K562 (cell line): Measurements from ENCODE around the gene MARS1. TPM values are rescaled to one million over a fixed set of nuclear protein-coding genes. Genes with fewer than 3 reads are reported as not detected.

ENCODE experiments used
- ATAC-seq: fragments of 200-7000 bp; cut with Tn5 transposase; 3 replicates; pipeline ENCODE4 v1.9.1; 2020; ENCODE audit warnings: moderate library complexity
- BruUV-seq: library from RNA; stranded (reverse); fragments of 400-500 nt; replicated peaks from 2 replicates; lab custom pipeline; 2021; lab: Mats Ljungman, UMichigan
- CTCF ChIA-PET: fragments of 300-600 bp; formaldehyde crosslinking; extraction: SDS; loops from one replicate; lab custom pipeline; 2021; ENCODE audit warnings: low intra/inter-chr PET ratio; lab: Yijun Ruan, JAX
- POLR2A ChIA-PET: fragments of 300-600, 350-650 bp; sonication (Branson Sonifier 250); formaldehyde crosslinking; extraction: SDS; loops from one replicate; lab custom pipeline; 2021; ENCODE audit warnings: antibody characterized with exemption, inconsistent platforms; lab: Yijun Ruan, JAX
- DNase-seq, 4 experiments: peaks; one replicate each; pipeline versions ENCODE4 v3.0.0 to v3.0.0-alpha.2; 2011 to 2018; ENCODE audit warnings: low spot score in 3 of 4, mixed read lengths in 3 of 4; ENCODE audit errors: extremely low read depth in 1 of 4
- FAIRE-seq: peaks from 2 replicates; lab custom pipeline; 2011; peaks lifted over from hg19 to GRCh38; lab: Jason Lieb, UNC
- H2AFZ ChIP-seq: 2 replicates; pipeline ENCODE4 v1.6.0; 2011; ENCODE audit warnings: low read depth, low read length, control low read depth, inconsistent platforms
- H3K27ac ChIP-seq: fragments of 200-600 bp; 3 replicates; pipeline ENCODE4 v1.8.0; 2011; ENCODE audit warnings: low read depth, mild to moderate bottlenecking, control low read depth, inconsistent platforms, low read length, moderate library complexity, mixed read lengths; ENCODE audit errors: extremely low read depth
- H3K27me3 ChIP-seq, 2 experiments: fragments of 300-600 bp in 1 of 2; 2 replicates in 1 of 2; 3 replicates in 1 of 2; pipeline versions ENCODE4 v1.6.0 to v1.8.0; 2011; ENCODE audit warnings: inconsistent platforms in 2 of 2, low read length in 2 of 2, mild to moderate bottlenecking in 1 of 2, mixed read lengths in 1 of 2, moderate library complexity in 1 of 2; ENCODE audit not compliant: control insufficient read depth in 2 of 2, insufficient read depth in 2 of 2
- H3K36me3 ChIP-seq: fragments of 300-600 bp; 3 replicates; pipeline ENCODE4 v1.8.0; 2011; ENCODE audit warnings: mild to moderate bottlenecking, low read length, inconsistent platforms; ENCODE audit not compliant: control insufficient read depth, insufficient read depth
- H3K4me1 ChIP-seq, 2 experiments: fragments of 200-600 bp in 1 of 2; replicated peaks in 1 of 2; 2 replicates in 1 of 2; 3 replicates in 1 of 2; pipeline versions ENCODE4 v1.5.1 to v1.8.0; 2011; ENCODE audit warnings: inconsistent platforms in 2 of 2, low read length in 2 of 2, mild to moderate bottlenecking in 1 of 2, mixed read lengths in 1 of 2, moderate library complexity in 1 of 2; ENCODE audit not compliant: control insufficient read depth in 2 of 2, insufficient read depth in 2 of 2
- H3K4me2 ChIP-seq: 2 replicates; pipeline ENCODE4 v1.6.1; 2011; ENCODE audit warnings: low read length, control low read depth, inconsistent platforms, mixed read lengths; ENCODE audit not compliant: insufficient read depth
- H3K4me3 ChIP-seq: fragments of 200-600 bp; sonication (generic), shearing (Covaris generic); 2 replicates; pipeline ENCODE4 v1.5.1; 2016; ENCODE audit warnings: control low read depth, inconsistent platforms
- H3K79me2 ChIP-seq: fragments of 200-600 bp; 3 replicates; pipeline ENCODE4 v1.8.0; 2011; ENCODE audit warnings: low read length, inconsistent platforms; ENCODE audit not compliant: control insufficient read depth, insufficient read depth
- H3K9ac ChIP-seq, 2 experiments: 2 replicates each; pipeline versions ENCODE4 v1.6.0 to v1.6.1; 2011; ENCODE audit warnings: low read depth in 2 of 2, low read length in 2 of 2, control low read depth in 1 of 2, inconsistent platforms in 1 of 2, mild to moderate bottlenecking in 1 of 2, mixed read lengths in 1 of 2; ENCODE audit not compliant: insufficient read depth in 1 of 2
- H3K9me1 ChIP-seq: one replicate; pipeline ENCODE4 v1.6.0; 2011; ENCODE audit warnings: inconsistent platforms, mild to moderate bottlenecking, low read length, moderate library complexity; ENCODE audit not compliant: control insufficient read depth, insufficient read depth
- H3K9me3 ChIP-seq: replicated peaks from 2 replicates; pipeline ENCODE4 v1.5.1; 2011; ENCODE audit warnings: low read depth, low read length, inconsistent platforms; ENCODE audit not compliant: control insufficient read depth, insufficient read depth
- H4K20me1 ChIP-seq: replicated peaks from 2 replicates; pipeline ENCODE4 v1.6.1; 2011; ENCODE audit warnings: low read length, inconsistent platforms, mixed read lengths; ENCODE audit not compliant: control insufficient read depth, insufficient read depth
- ARID1B ChIP-seq: fragments of 450-650 bp; IDR thresholded peaks from 2 replicates; pipeline ENCODE4 v1.6.1; 2016; ENCODE audit warnings: antibody characterized with exemption, mild to moderate bottlenecking, inconsistent platforms
- CHD1 ChIP-seq: fragments of 200-600 bp; sonication (generic); IDR thresholded peaks from one replicate; pipeline ENCODE4 v1.6.1; 2012; ENCODE audit warnings: mild to moderate bottlenecking, moderate library complexity, low read length, inconsistent platforms
- DPF2 ChIP-seq: fragments of 450-650 bp; IDR thresholded peaks from 2 replicates; pipeline ENCODE4 v1.6.1; 2016
- HDAC8 ChIP-seq: fragments of 450-650 bp; IDR thresholded peaks from 2 replicates; pipeline ENCODE4 v1.6.1; 2016; ENCODE audit warnings: mild to moderate bottlenecking, missing genetic modification characterization, moderate library complexity, missing compliant biosample characterization
- KDM2B ChIP-seq: fragments of 250-450 bp; sonication (Bioruptor Pico); IDR thresholded peaks from 2 replicates; pipeline ENCODE4 v1.8.0; 2021; ENCODE audit warnings: mild to moderate bottlenecking, moderate library complexity
- L3MBTL2 ChIP-seq: fragments of 450-650 bp; IDR thresholded peaks from 2 replicates; pipeline ENCODE4 v1.6.1; 2016; ENCODE audit warnings: mild to moderate bottlenecking, moderate library complexity
- PKNOX1 ChIP-seq: fragments of 450-650 bp; IDR thresholded peaks from 2 replicates; pipeline ENCODE4 v1.6.1; 2016
- RCOR1 ChIP-seq, 2 experiments: IDR thresholded peaks; 2 replicates each; pipeline ENCODE4 v1.6.1; 2012; ENCODE audit warnings: low read depth in 2 of 2, low read length in 2 of 2, borderline replicate concordance in 1 of 2, improper control_type of control experiment in 1 of 2
- SMARCA5 ChIP-seq: fragments of 450-650 bp; IDR thresholded peaks from 2 replicates; pipeline ENCODE4 v1.6.1; 2016
- TFE3 ChIP-seq: fragments of 450-650 bp; formaldehyde crosslinking; IDR thresholded peaks from 2 replicates; pipeline ENCODE4 v1.4.0; 2020; ENCODE audit warnings: mild to moderate bottlenecking, mixed read lengths
- ZC3H8 ChIP-seq: fragments of 450-650 bp; IDR thresholded peaks from 2 replicates; pipeline ENCODE4 v1.6.1; 2017
- ZNF347 ChIP-seq: fragments of 450-650 bp; formaldehyde crosslinking; IDR thresholded peaks from 2 replicates; pipeline ENCODE4 v1.4.0; 2020; ENCODE audit warnings: low read depth, mild to moderate bottlenecking, moderate library complexity
- ZNF551 ChIP-seq: fragments of 250-450 bp; sonication (Bioruptor Pico); IDR thresholded peaks from 2 replicates; pipeline ENCODE4 v1.5.0; 2021; ENCODE audit warnings: mild to moderate bottlenecking, moderate library complexity
- ZNF766 ChIP-seq: fragments of 200-800 bp; sonication (Bioruptor generic); conservative IDR thresholded peaks from 2 replicates; pipeline ENCODE4 v1.6.1; 2016; ENCODE audit warnings: missing genetic modification characterization, missing compliant biosample characterization
- ZNF830 ChIP-seq: fragments of 250-450 bp; sonication (Bioruptor Pico); IDR thresholded peaks from 2 replicates; pipeline ENCODE4 v1.5.0; 2021; ENCODE audit warnings: mild to moderate bottlenecking
- ZZZ3 ChIP-seq: fragments of 450-650 bp; IDR thresholded peaks from 2 replicates; pipeline ENCODE4 v1.6.1; 2016; ENCODE audit warnings: antibody characterized with exemption, mild to moderate bottlenecking, moderate library complexity
- WGBS: fragments of 100-300 bp; shearing (Covaris generic); methylation state at CpG from one replicate; pipeline ENCODE4 v1.1.6; 2016; ENCODE audit warnings: low coverage, mixed read lengths; ENCODE audit not compliant: insufficient coverage; ENCODE audit errors: missing lambda C conversion rate; 5-methylcytosine and 5-hydroxymethylcytosine counted together
- in situ Hi-C: fragments of 300-500 bp; cut with MboI; formaldehyde crosslinking; loops from 4 replicates; pipeline ENCODE4 v1.15.0; 2018; ENCODE audit warnings: inconsistent platforms, mixed read lengths
- intact Hi-C: fragments of 100-400 bp; cut with micrococcal nuclease; formaldehyde crosslinking; loops from 2 replicates; pipeline ENCODE4 v1.14.2; 2022
- polyA plus RNA-seq, 8 experiments: library from polyadenylated mRNA; depleted of rRNA in 4 of 8; stranded (reverse) in 5 of 8; unstranded in 3 of 8; fragments of >200 nt; fragmentation: Nextera tagmentation in 2 of 8; fragmentation: Illumina TruSeq in 1 of 8; extraction: Ambion mirVana in 2 of 8; extraction: Trizol in 1 of 8; gene quantifications; 2 replicates each; pipeline versions ENCODE4 v1.2.1 to v1.2.3, GENCODE V29; 2011 to 2014; ENCODE audit warnings: inconsistent platforms in 1 of 8, missing spikeins in 1 of 8
- total RNA-seq, 7 experiments: library from RNA; depleted of rRNA in 6 of 7; stranded (reverse); fragments of >200 nt in 6 of 7; fragmentation: Illumina TruSeq in 2 of 7; extraction: Trizol in 2 of 7; gene quantifications; 2 replicates each; pipeline versions ENCODE4 v1.2.1 to v1.2.3, GENCODE V29; 2011 to 2021; ENCODE audit warnings: low replicate concordance in 1 of 7
- TF ChIP-seq, protein P1 (sequence below): IDR thresholded peaks from 3 replicates; pipeline ENCODE4 v1.6.1; 2011; ENCODE audit warnings: borderline replicate concordance, mild to moderate bottlenecking; ENCODE audit not compliant: insufficient read length, insufficient read depth
- TF ChIP-seq, protein P2 (sequence below), 2 experiments: fragments of 450-650 bp; IDR thresholded peaks; 2 replicates each; pipeline ENCODE4 v1.6.1; 2016
- TF ChIP-seq, protein P3 (sequence below): fragments of 450-650 bp; IDR thresholded peaks from 2 replicates; pipeline ENCODE4 v1.6.1; 2016; ENCODE audit warnings: low read depth, mild to moderate bottlenecking, moderate library complexity

Gene MARS1
- total and polyA plus RNA-seq, 9 of the 15 experiments (the other 6 are each of a cell fraction or from before 2014, with no cell fraction given), result 117 to 382 (median 220) TPM

GRCh38 chr12:57474430-57474829, 13.4 kb upstream of the MARS1 start:
- FAIRE-seq (peak; percentile 88), ATAC-seq (peak; percentile 29; the same call in 2 of the 3 replicates), DNase-seq (peak in 1 of 4 experiments; percentile 65)
- in situ Hi-C loops (no loop called here), intact Hi-C loops (no loop called here)
- ChIA-PET CTCF (no interaction called here), POLR2A (interaction anchor here (0.6 to 1.9 kb wide), 10 partner anchors 9 to 486 kb away, joined by 3 to 7 read pairs (median 4); partner anchors contain the start of gene INHBE)
- H3K4me1 ChIP-seq, result peaks cover 40 to 54% of the 10 kb centered on the region in 2 experiments
- peaks cover 2 to 21% of the 10 kb centered on the region in 2 experiments; a peak in 4 of 5 replicates for H3K27me3 ChIP-seq
- H3K9me1 ChIP-seq, result no peaks in the 10 kb centered on the region
- no peaks in the 10 kb centered on the region for H3K79me2 ChIP-seq
- H3K4me3 ChIP-seq, result no peak overlapping the region
- H3K27ac ChIP-seq, result no peak overlapping the region
- no peak overlapping the region for H2AFZ ChIP-seq
- H4K20me1 ChIP-seq, result no peaks in the 10 kb centered on the region
- peak overlapping the region; percentile 5; the same call in 1 of the 2 replicates for H3K4me2 ChIP-seq
- WGBS, result 21% methylated on average over 8 of the region's 8 CpGs
- peak overlapping the region in 1 of 2 experiments; percentile 69; a peak in 2 of 4 replicates for H3K9ac ChIP-seq
- no TSS peak for BruUV-seq
- no peaks in the 10 kb centered on the region for H3K9me3 ChIP-seq
- H3K36me3 ChIP-seq, result no peaks in the 10 kb centered on the region
- TF ChIP-seq RCOR1 (IDR thresholded peaks at IDR 0.05; ENCODE audit: borderline replicate concordance in 1 of 2, low read depth in 2 of 2, low read length in 2 of 2) (no peak), CHD1 (no peak), PKNOX1 (no peak), L3MBTL2 (0 out of 2 replicates have a peak, but pooled peaks have one; percentile 16), SMARCA5 (no peak), HDAC8 (tag) (no peak), DPF2 (0 out of 2 replicates have a peak, but pooled peaks have one; percentile 24), ZNF766 (CRISPR knock-in tag) (no peak), ZZZ3 (no peak), TFE3 (no peak), ZNF551 (CRISPR knock-in tag) (no peak), ARID1B (peak; percentile 37; the same call in 1 of the 2 replicates), ZNF830 (CRISPR knock-in tag) (no peak), ZC3H8 (no peak), ZNF347 (CRISPR knock-in tag) (no peak), KDM2B (CRISPR knock-in tag) (no peak)
- TF ChIP-seq, protein P1, sequence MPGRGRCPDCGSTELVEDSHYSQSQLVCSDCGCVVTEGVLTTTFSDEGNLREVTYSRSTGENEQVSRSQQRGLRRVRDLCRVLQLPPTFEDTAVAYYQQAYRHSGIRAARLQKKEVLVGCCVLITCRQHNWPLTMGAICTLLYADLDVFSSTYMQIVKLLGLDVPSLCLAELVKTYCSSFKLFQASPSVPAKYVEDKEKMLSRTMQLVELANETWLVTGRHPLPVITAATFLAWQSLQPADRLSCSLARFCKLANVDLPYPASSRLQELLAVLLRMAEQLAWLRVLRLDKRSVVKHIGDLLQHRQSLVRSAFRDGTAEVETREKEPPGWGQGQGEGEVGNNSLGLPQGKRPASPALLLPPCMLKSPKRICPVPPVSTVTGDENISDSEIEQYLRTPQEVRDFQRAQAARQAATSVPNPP, result no peak
- TF ChIP-seq, protein P2, sequence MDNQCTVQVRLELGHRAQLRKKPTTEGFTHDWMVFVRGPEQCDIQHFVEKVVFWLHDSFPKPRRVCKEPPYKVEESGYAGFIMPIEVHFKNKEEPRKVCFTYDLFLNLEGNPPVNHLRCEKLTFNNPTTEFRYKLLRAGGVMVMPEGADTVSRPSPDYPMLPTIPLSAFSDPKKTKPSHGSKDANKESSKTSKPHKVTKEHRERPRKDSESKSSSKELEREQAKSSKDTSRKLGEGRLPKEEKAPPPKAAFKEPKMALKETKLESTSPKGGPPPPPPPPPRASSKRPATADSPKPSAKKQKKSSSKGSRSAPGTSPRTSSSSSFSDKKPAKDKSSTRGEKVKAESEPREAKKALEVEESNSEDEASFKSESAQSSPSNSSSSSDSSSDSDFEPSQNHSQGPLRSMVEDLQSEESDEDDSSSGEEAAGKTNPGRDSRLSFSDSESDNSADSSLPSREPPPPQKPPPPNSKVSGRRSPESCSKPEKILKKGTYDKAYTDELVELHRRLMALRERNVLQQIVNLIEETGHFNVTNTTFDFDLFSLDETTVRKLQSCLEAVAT (IDR thresholded peaks at IDR 0.05), result no peak
- TF ChIP-seq, protein P3, sequence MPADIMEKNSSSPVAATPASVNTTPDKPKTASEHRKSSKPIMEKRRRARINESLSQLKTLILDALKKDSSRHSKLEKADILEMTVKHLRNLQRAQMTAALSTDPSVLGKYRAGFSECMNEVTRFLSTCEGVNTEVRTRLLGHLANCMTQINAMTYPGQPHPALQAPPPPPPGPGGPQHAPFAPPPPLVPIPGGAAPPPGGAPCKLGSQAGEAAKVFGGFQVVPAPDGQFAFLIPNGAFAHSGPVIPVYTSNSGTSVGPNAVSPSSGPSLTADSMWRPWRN, result no peak
